ENCODE data around the gene KIF22. TPM values are rescaled to one million over a fixed set of nuclear protein-coding genes. Genes with fewer than 3 reads are reported as not detected.

KIF22 gene
- total and polyA plus RNA-seq, 9 of the 15 experiments (the other 6 are each of a cell fraction or from before 2014, with no cell fraction given): 8.7 to 232 (median 131) TPM

GRCh38 chr16:29815793-29816693 lies 25.5 kb downstream of the KIF22 start, which contains the start of gene PAGR1 (continued):
- TF ChIP-seq ZBTB40 (IDR thresholded peaks at IDR 0.05) (peak; percentile 72), ZBTB40 (CRISPR knock-in tag; IDR thresholded peaks at IDR 0.05) (no peak), PTRF (tag; IDR thresholded peaks at IDR 0.05) (no peak), ZNF696 (CRISPR knock-in tag; conservative IDR thresholded peaks at IDR 0.05) (no peak), KLF10 (CRISPR knock-in tag; IDR thresholded peaks at IDR 0.05) (no peak), ELF4 (CRISPR knock-in tag; IDR thresholded peaks at IDR 0.05) (peak; percentile 75; the same call in 1 of the 2 replicates), ETS2 (tag; IDR thresholded peaks at IDR 0.05; ENCODE audit: borderline replicate concordance, poor library complexity, severe bottlenecking) (no peak), ZNF398 (CRISPR knock-in tag; IDR thresholded peaks at IDR 0.05) (no peak), ATF6 (CRISPR knock-in tag; IDR thresholded peaks at IDR 0.05) (no peak), CBX1 (IDR thresholded peaks at IDR 0.05; ENCODE audit: low read depth) (peak; percentile 56; the same call in 1 of the 2 replicates)

Measured in K562 (cell line).